Measurements from ENCODE around the gene NFATC1.

The NFATC1 gene

GRCh38 chr18:79578396-79579260, 182.9 kb downstream of the NFATC1 start:
- Histone ChIP-seq H3K4me1 (ENCODE audit: control extremely low read depth in 1 of 4, control insufficient read depth in 4 of 4, insufficient read depth in 4 of 4, low read length in 3 of 4) (peaks cover 2 to 30% (median 20%) of the 10 kb centered on the region in 4 experiments), H3K4me3 (ENCODE audit: control insufficient read depth in 1 of 7, extremely low read depth in 1 of 7, insufficient read depth in 4 of 7, low read depth in 2 of 7, low read length in 6 of 7) (no peak overlapping the region), H3K9me3 (ENCODE audit: control extremely low read depth in 1 of 5, control insufficient read depth in 4 of 5, insufficient read depth in 2 of 5, low read depth in 1 of 5, low read length in 4 of 5) (peaks cover 0 to 6% (median 2%) of the 10 kb centered on the region in 5 experiments), H3K27ac (ENCODE audit: insufficient read depth in 1 of 2, low read depth in 1 of 2, low read length in 2 of 2, poor library complexity in 1 of 2, severe bottlenecking in 2 of 2) (no peak overlapping the region), H3K36me3 (ENCODE audit: control insufficient read depth in 4 of 4, insufficient read depth in 4 of 4, low read length in 3 of 4) (no peaks in the 10 kb centered on the region), H3K27me3 (replicated peaks in 2 of 5; ENCODE audit: control insufficient read depth in 4 of 5, insufficient read depth in 5 of 5, low read length in 4 of 5) (no peaks in the 10 kb centered on the region)
- ChIA-PET CTCF (interaction anchor here (1.1 kb wide), 1 partner anchor 198 kb away, joined by 3 read pairs; no protein-coding TSS in a partner anchor), POLR2A (no interaction called here)
- DNase-seq, result no peak
- 92% methylated on average over 26 of the region's 27 CpGs for WGBS (ENCODE audit: insufficient coverage)
